Activated CD4-positive, alpha-beta T cell treated with anti-CD3 and anti-CD28 coated beads, Interleukin-2, Interleukin-4, amounts not matched to agents 100 ng/mL and 50 ng/mL, durations not matched to agents 16 hours and 8 hours (primary cell): ENCODE data around the gene KCTD21.
A peak's percentile ranks its signal among the peaks of the same experiment; 100 is the strongest.

ENCODE experiments used
- DNase-seq: peaks from one replicate; pipeline ENCODE4 v3.0.0-alpha.2; 2020; ENCODE audit warnings: low spot score

The KCTD21 gene

DNA sequence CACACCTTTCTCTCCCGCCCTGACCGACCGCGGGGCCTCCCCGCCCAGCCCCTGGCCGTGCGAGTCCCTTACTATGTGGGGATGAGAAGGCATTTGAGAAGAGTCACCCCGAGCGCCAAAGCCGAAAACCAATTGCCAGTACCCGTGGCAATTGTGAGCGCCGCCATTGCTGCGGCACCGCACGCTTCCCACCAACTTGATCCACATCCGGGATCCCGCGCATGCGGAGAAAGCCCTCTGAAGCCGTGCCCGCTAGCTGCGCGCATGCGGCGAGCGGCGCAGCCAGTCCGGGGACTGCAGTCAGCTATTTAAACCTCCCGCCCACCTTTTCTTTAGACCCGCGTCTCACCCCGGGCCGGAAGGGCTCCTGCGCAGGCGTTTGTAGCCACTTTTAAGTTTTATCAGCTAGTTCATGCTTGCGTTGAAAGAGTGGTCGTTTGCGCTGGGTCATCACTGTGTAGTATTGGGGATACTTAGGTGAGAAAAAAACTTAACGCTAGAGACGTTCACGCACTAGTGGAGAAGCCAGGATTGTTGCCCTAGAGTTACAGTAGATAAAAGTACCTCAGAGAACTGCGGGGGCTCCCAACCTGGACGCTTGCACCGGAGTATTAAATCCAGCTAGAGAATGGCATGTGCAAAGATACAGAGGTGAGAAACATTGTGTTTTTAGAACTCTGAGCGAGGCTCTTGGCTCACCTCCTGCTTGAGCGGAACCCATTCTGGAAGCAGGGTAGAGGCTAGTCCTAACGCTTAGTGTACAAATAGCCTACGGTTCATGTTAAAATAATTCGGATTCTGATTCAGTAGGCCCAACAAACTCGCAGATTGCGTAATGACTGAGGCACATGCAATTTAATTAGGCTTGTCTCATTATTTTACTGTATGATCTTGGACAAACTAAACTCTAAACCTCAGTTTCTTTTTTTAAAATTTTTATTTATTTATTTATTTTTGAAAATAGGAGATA is 48.7 kb downstream of the KCTD21 start, which contains the start of gene ALG8:
Gene ALG8, minus strand, starts transcription at position 205 of the 970 bp plus-strand sequence. Its CDS starts 38 bp downstream, at position 167.
- peak; percentile 97 for DNase-seq

DNA sequence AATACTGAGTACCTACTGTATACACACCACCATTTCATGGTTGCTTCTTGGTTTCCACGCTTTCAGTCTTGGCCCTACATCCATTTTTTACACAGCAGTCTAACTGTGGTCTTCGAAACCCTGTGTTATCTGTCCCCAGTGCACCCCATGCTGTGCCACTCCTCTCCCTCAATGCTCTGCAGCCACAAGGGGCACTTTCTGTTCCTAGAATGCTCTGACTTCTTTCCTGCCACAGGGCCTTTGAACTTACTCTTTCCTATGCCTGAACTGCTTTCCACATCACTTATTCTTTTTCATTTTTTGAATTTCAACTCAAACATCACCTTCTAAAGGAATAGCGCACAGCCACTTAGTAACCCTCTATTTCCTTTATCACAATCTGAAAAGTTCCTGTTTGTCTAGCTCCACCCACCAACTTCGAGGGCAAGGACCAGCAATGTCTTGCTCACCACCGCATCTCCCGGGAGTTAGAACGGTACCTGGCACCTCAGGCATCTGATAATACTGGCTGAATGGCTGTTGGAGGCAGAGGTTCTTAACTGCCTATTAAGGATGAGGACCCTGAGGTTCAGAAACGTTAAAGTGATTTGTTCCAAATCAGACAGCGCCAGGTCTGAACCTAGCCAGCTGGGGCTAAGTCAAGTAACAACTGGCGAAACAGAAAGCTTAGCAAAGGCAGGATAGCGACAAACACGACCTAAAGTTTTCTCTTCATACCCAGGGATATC is 49.6 kb downstream of the KCTD21 start:
- peak; percentile 55 for DNase-seq

DNA sequence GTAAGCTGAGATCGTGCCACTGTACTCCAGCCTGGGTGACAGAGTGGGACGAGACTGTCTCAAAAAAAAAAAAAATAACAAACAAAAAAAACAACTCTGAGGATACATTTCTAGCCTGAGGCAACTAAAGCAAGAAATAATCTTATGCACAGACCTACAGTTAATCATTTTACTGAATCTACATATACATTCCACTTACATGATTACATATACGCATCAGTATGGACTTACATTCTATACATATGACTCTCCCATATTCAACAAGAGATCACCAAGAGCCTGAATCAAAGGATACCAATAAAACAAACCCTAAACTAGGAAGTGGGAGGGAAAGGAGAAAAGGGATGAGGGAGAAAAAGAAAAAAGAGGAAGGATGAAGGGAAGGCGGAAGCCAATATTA is 50.1 kb downstream of the KCTD21 start:
- DNase-seq = no peak

DNA sequence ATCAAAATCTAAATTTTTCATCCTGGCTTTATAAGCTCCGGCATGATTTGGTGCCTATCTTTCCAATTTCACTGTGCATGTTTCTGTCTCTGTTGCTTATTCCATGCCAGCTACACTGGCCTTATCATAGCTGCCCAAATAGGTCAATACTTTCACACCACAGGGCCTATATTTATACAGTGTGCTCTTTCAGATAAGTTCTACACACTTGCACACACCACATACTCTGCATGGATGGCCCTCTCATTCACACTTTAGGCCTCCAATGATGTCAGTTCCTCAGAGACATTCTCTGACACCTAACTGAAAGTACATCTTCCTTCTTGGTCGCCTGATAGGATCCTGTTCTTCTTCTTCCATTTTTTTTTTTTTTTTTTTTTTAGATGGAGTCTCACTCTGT is 56.0 kb downstream of the KCTD21 start:
- DNase-seq = no peak

DNA sequence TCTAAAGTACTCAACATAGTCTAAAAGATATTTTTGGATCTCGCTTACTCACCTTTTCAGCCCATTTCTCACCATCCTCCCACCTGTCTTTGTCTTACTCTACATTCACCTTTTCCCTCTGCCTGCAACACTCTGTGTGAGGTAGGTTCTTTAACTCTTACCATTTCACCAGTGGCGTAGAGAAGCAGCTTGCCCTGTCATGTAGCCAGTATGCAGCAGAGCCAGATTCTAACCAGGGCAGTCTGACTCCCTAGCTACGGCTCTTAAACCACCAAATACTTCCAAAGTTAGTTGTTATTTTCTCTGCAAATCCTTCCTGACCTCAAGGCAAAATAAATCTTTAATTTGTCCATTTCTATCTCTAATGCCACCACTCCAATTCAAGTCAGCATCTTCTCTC is 56.5 kb downstream of the KCTD21 start:
- no peak for DNase-seq

DNA sequence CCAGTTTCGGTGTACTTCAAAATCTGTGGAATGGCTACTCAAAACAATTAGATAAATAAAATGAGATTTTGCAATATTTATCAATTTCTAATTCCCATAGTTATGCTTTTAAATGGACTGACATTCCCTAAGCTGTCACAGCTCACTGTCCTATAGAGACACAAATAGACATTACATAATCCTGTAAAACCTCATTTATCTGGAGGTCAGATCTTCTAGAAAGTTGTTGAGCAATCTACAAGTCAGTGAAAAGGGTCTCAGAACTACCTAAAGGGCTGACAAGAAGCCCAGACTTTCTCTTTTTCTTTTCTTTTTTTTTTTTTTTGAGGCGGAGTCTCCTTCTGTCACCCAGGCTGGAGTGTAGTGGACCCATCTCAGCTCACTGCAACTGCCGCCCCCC is 61.0 kb downstream of the KCTD21 start:
- DNase-seq = no peak
